Upper lobe of left lung (tissue), 6 donors: Measurements from ENCODE around the gene EHF. TPM values are rescaled to one million over a fixed set of nuclear protein-coding genes. Genes with fewer than 3 reads are reported as not detected.

Experiments used
- ATAC-seq, 2 donors: fragments of 200-7000 bp; cut with Tn5 transposase; one replicate each; pipeline ENCODE4 v1.9.1; 2022; ENCODE audit warnings: mild to moderate bottlenecking in 2 of 2, moderate library complexity in 2 of 2; ENCODE audit not compliant: low FRiP score in 2 of 2
- DNase-seq, 2 donors: peaks; one replicate each; pipeline ENCODE4 v3.0.0-alpha.2; 2019 to 2020
- H3K27ac ChIP-seq, 4 donors: fragments of 200-600 bp; sonication (generic); one replicate each; pipeline ENCODE4 v1.5.1; 2016 to 2019
- H3K27me3 ChIP-seq, 4 donors: fragments of 200-600 bp; sonication (generic); one replicate each; pipeline ENCODE4 v1.5.1; 2017 to 2019
- H3K36me3 ChIP-seq, 4 donors: fragments of 200-600 bp; sonication (generic); one replicate each; pipeline ENCODE4 v1.5.1; 2016 to 2019
- H3K4me1 ChIP-seq, 4 donors: fragments of 200-600 bp; sonication (generic); one replicate each; pipeline ENCODE4 v1.5.1; 2018 to 2019
- H3K4me3 ChIP-seq, 4 donors: fragments of 200-600 bp; sonication (generic); one replicate each; pipeline ENCODE4 v1.5.1; 2017 to 2019; ENCODE audit warnings: mild to moderate bottlenecking in 2 of 4, moderate library complexity in 1 of 4
- H3K9me3 ChIP-seq, 4 donors: fragments of 200-600 bp; sonication (generic); one replicate each; pipeline ENCODE4 v1.5.1; 2018 to 2019
- CTCF ChIP-seq, 6 experiments: fragments of 450-650 bp in 4 of 6; fragments of 200-600 bp in 2 of 6; sonication (generic) in 2 of 6; IDR thresholded peaks; one replicate each; pipeline ENCODE4 v1.5.1; 2016 to 2019; ENCODE audit warnings: antibody characterized with exemption in 6 of 6
- EP300 ChIP-seq, 4 donors: sonication (generic); formaldehyde crosslinking; IDR thresholded peaks; one replicate each; pipeline ENCODE4 v1.5.1; 2017; ENCODE audit warnings: antibody characterized with exemption in 4 of 4, control low read depth in 2 of 4
- POLR2A ChIP-seq, 4 donors: fragments of 450-650 bp; IDR thresholded peaks; one replicate each; pipeline ENCODE4 v1.5.1; 2016 to 2017; ENCODE audit warnings: antibody characterized with exemption in 4 of 4, mild to moderate bottlenecking in 2 of 4
- POLR2AphosphoS5 ChIP-seq, 2 donors: sonication (generic); formaldehyde crosslinking; IDR thresholded peaks; one replicate each; pipeline ENCODE4 v1.5.1; 2017; ENCODE audit warnings: antibody characterized with exemption in 2 of 2
- WGBS, 2 donors: methylation state at CpG; one replicate each; pipeline ENCODE4 v1.1.5; 2017 to 2018; 5-methylcytosine and 5-hydroxymethylcytosine counted together
- total RNA-seq, 6 donors: library from RNA; depleted of rRNA in 4 of 6; stranded (reverse); fragments of >200 nt in 4 of 6; gene quantifications; one replicate each; pipeline versions ENCODE4 v1.1.0 to v1.2.1, GENCODE V29; 2016 to 2021
- donor health status: DM: no; HTN: no; CAD: no; lungs with moderate emphysema.
- donor health status: DM: no; HTN: yes; CAD: no; lungs with severe emphysema.

The EHF gene
- total RNA-seq, 6 donors from 2014 or later: 31.8 to 122 (median 57.7) TPM

GRCh38 chr11:34576331-34576730 is 44.6 kb upstream of the EHF start:
- no peak for TF ChIP-seq POLR2AphosphoS5 (IDR thresholded peaks at IDR 0.05)
- TF ChIP-seq CTCF (IDR thresholded peaks at IDR 0.05): no peak
- TF ChIP-seq POLR2A (IDR thresholded peaks at IDR 0.05): no peak
- TF ChIP-seq EP300 (IDR thresholded peaks at IDR 0.05): no peak
- no peak for ATAC-seq
- Histone ChIP-seq H3K27ac (no peak overlapping the region), H3K4me3 (no peak overlapping the region), H3K9me3 (no peaks in the 10 kb centered on the region), H3K4me1 (no peaks in the 10 kb centered on the region), H3K27me3 (no peaks in the 10 kb centered on the region), H3K36me3 (no peaks in the 10 kb centered on the region)
- WGBS, 2 donors: 83 to 90% methylated on average over 3 of the region's 3 CpGs
- no peak for DNase-seq

- H3K4me1 ChIP-seq: peaks cover 3 to 19% (median 13%) of the 10 kb centered on the region in 4 donors
- TF ChIP-seq EP300 (IDR thresholded peaks at IDR 0.05): no peak
- TF ChIP-seq POLR2AphosphoS5 (IDR thresholded peaks at IDR 0.05): no peak
- no peak for TF ChIP-seq CTCF (IDR thresholded peaks at IDR 0.05)
- no peak for TF ChIP-seq POLR2A (IDR thresholded peaks at IDR 0.05)
- no peak overlapping the region for H3K27ac ChIP-seq
- DNase-seq (no peak), ATAC-seq (no peak)
- H3K36me3 ChIP-seq: no peaks in the 10 kb centered on the region
- H3K4me3 ChIP-seq: no peak overlapping the region
- no peaks in the 10 kb centered on the region for H3K9me3 ChIP-seq
- WGBS, 2 donors: 69 to 71% methylated on average over 2 to 4 of the region's 4 CpGs
- H3K27me3 ChIP-seq: no peaks in the 10 kb centered on the region
These were observed 37.1 kb upstream of the EHF start for GRCh38 chr11:34583818-34584217.

DNA sequence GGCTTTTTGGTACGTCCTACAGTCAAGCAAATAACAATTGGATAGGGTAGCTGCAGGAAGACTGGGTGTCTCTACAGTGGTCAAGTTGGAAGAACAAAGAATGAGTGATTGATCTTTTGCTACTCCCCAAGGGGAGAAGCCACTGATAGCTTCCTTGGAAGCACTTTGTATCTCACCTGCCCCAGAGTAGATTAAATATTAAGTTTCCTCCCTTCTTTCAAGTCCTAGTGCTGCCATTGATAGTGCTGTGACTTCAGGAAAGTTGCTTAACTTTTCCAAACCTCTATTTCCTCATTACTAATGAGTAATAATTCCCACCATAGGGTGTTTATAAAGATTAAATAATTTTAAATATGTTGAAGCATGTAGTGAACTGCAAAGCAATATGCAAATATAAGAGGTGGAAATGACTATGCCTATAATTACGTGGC is 35.6 kb upstream of the EHF start:
- Histone ChIP-seq H3K36me3 (no peaks in the 10 kb centered on the region), H3K9me3 (no peaks in the 10 kb centered on the region), H3K27ac (peak overlapping the region in 1 of 4 donors; percentile 65), H3K4me1 (peaks cover 3 to 19% (median 13%) of the 10 kb centered on the region in 4 donors), H3K27me3 (no peaks in the 10 kb centered on the region), H3K4me3 (no peak overlapping the region)
- TF ChIP-seq EP300 (IDR thresholded peaks at IDR 0.05) (no peak), POLR2AphosphoS5 (IDR thresholded peaks at IDR 0.05) (no peak)
- no peak for ATAC-seq
- no peak for DNase-seq
- WGBS, 2 donors: 55 to 69% methylated on average over 2 of the region's 2 CpGs

- Histone ChIP-seq H3K4me1 (peaks cover 3 to 19% (median 13%) of the 10 kb centered on the region in 4 donors), H3K9me3 (no peaks in the 10 kb centered on the region), H3K36me3 (no peaks in the 10 kb centered on the region), H3K27ac (peak overlapping the region in 1 of 4 donors; percentile 65), H3K4me3 (no peak overlapping the region), H3K27me3 (no peaks in the 10 kb centered on the region)
- DNase-seq (no peak), ATAC-seq (peak; percentile 65 to 82)
- TF ChIP-seq POLR2A (IDR thresholded peaks at IDR 0.05): no peak
- no peak for TF ChIP-seq EP300 (IDR thresholded peaks at IDR 0.05)
- no peak for TF ChIP-seq POLR2AphosphoS5 (IDR thresholded peaks at IDR 0.05)
- peak; percentile 41 to 79 (median 64) for TF ChIP-seq CTCF (IDR thresholded peaks at IDR 0.05)
- 1 to 3% methylated on average over 4 of the region's 4 CpGs for WGBS, 2 donors
These were observed 35.0 kb upstream of the EHF start for GRCh38 chr11:34585735-34586487.

GRCh38 chr11:34586488-34587281 is 34.2 kb upstream of the EHF start:
- DNase-seq (no peak), ATAC-seq (no peak)
- no peaks in the 10 kb centered on the region for H3K36me3 ChIP-seq
- 47 to 61% methylated on average over 12 of the region's 12 CpGs for WGBS, 2 donors
- peak overlapping the region in 1 of 4 donors; percentile 5 for H3K4me3 ChIP-seq
- H3K27me3 ChIP-seq: no peaks in the 10 kb centered on the region
- peaks cover 3 to 19% (median 13%) of the 10 kb centered on the region in 4 donors for H3K4me1 ChIP-seq
- no peak for TF ChIP-seq POLR2A (IDR thresholded peaks at IDR 0.05)
- TF ChIP-seq POLR2AphosphoS5 (IDR thresholded peaks at IDR 0.05): no peak
- peak in 1 of 6 experiments; percentile 0 for TF ChIP-seq CTCF (IDR thresholded peaks at IDR 0.05)
- TF ChIP-seq EP300 (IDR thresholded peaks at IDR 0.05): no peak
- no peaks in the 10 kb centered on the region for H3K9me3 ChIP-seq
- H3K27ac ChIP-seq: no peak overlapping the region
